Smooth muscle cell of the coronary artery (primary cell): Measurements from ENCODE around the gene SLC6A17. TPM values are rescaled to one million over a fixed set of nuclear protein-coding genes. Genes with fewer than 3 reads are reported as not detected.

ENCODE experiments used
- total RNA-seq: library from RNA; depleted of rRNA; stranded (reverse); fragments of >200 nt; gene quantifications from 2 replicates; pipeline ENCODE4 v1.2.3, GENCODE V29; 2014; ENCODE audit warnings: low replicate concordance

SLC6A17 gene
- total RNA-seq, result under 0.01 and 0.82 TPM in 2 replicates

GRCh38 chr1:110150330-110151174 is at the start of gene SLC6A17:
TSS of gene SLC6A17 (plus strand) at chr1:110150494. CDS start at chr1:110166930, 16,436 bp downstream.

GRCh38 chr1:110112143-110112542 is 38.2 kb upstream of the SLC6A17 start, which contains the start of gene UBL4B:
TSS of gene UBL4B (plus strand) at chr1:110112443. CDS start at chr1:110112535, 92 bp downstream.

GRCh38 chr1:110209715-110210603 is 59.7 kb downstream of the SLC6A17 start, which contains the start of gene KCNC4:
TSS of gene KCNC4 (plus strand) at chr1:110210314. CDS start at chr1:110211500, 1,186 bp downstream.

Other genes with a start within 250 kb of the SLC6A17 start
- 13.6 and 60.3 TPM in 2 replicates for gene CSF1, start 239.6 kb upstream of the SLC6A17 start, total RNA-seq
- 58.8 and 59.9 TPM in 2 replicates for gene AHCYL1, start 165.7 kb upstream of the SLC6A17 start, total RNA-seq
- gene STRIP1, start 115.9 kb upstream of the SLC6A17 start, total RNA-seq, result 35.9 and 61.7 TPM in 2 replicates
- gene ALX3, start 79.8 kb upstream of the SLC6A17 start, total RNA-seq, result not detected in 2 replicates
- not detected in 2 replicates for gene UBL4B, start 38.1 kb upstream of the SLC6A17 start, total RNA-seq
- 1.2 and 5.3 TPM in 2 replicates for gene KCNC4, start 59.8 kb downstream of the SLC6A17 start, total RNA-seq
- gene RBM15, start 188.9 kb downstream of the SLC6A17 start, total RNA-seq, result 25.0 and 26.9 TPM in 2 replicates
- 10.3 and 44.4 TPM in 2 replicates for gene SLC16A4, start 240.5 kb downstream of the SLC6A17 start, total RNA-seq